HL-60 (cell line): ENCODE data around the gene PPP6R2.

Source experiments
- POLR2AphosphoS5 ChIP-seq: IDR thresholded peaks from 2 replicates; pipeline ENCODE4 v1.6.1; 2012; ENCODE audit warnings: low read depth
- SPI1 ChIP-seq: IDR thresholded peaks from 2 replicates; pipeline ENCODE4 v1.6.1; 2012; ENCODE audit warnings: low read depth, mild to moderate bottlenecking, borderline replicate concordance
- TF ChIP-seq, protein P1 (sequence below): IDR thresholded peaks from one replicate; pipeline ENCODE4 v1.5.1; 2011; ENCODE audit warnings: low read length, control low read depth, inconsistent platforms; ENCODE audit not compliant: insufficient read depth
- TF ChIP-seq, protein P2 (sequence below): IDR thresholded peaks from 2 replicates; pipeline ENCODE4 v1.6.1; 2012; ENCODE audit warnings: low read depth; ENCODE audit not compliant: insufficient replicate concordance

DNA sequence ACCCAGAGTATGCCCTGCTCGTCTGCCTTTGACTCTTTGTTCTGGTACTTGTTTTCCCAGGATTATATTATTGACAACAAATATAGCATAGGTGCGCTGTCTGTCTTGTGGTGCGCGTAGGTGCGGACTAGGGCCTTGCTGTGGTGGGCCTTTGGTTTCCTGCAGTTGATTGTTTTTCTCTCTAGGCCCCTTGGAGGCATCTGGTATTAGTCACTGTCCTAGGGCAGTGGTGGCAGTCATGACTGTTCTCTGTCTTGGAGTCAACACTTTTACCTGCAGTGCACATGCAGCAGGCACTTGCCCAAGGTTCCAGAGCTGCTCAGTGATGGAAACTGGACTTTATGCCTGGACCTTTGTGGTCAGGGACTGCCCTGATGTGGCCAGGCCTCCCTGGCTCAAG, 18.6 kb downstream of the PPP6R2 start:
- TF ChIP-seq, protein P1, sequence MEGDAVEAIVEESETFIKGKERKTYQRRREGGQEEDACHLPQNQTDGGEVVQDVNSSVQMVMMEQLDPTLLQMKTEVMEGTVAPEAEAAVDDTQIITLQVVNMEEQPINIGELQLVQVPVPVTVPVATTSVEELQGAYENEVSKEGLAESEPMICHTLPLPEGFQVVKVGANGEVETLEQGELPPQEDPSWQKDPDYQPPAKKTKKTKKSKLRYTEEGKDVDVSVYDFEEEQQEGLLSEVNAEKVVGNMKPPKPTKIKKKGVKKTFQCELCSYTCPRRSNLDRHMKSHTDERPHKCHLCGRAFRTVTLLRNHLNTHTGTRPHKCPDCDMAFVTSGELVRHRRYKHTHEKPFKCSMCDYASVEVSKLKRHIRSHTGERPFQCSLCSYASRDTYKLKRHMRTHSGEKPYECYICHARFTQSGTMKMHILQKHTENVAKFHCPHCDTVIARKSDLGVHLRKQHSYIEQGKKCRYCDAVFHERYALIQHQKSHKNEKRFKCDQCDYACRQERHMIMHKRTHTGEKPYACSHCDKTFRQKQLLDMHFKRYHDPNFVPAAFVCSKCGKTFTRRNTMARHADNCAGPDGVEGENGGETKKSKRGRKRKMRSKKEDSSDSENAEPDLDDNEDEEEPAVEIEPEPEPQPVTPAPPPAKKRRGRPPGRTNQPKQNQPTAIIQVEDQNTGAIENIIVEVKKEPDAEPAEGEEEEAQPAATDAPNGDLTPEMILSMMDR: no peak
- TF ChIP-seq POLR2AphosphoS5: no peak
- TF ChIP-seq, protein P2, sequence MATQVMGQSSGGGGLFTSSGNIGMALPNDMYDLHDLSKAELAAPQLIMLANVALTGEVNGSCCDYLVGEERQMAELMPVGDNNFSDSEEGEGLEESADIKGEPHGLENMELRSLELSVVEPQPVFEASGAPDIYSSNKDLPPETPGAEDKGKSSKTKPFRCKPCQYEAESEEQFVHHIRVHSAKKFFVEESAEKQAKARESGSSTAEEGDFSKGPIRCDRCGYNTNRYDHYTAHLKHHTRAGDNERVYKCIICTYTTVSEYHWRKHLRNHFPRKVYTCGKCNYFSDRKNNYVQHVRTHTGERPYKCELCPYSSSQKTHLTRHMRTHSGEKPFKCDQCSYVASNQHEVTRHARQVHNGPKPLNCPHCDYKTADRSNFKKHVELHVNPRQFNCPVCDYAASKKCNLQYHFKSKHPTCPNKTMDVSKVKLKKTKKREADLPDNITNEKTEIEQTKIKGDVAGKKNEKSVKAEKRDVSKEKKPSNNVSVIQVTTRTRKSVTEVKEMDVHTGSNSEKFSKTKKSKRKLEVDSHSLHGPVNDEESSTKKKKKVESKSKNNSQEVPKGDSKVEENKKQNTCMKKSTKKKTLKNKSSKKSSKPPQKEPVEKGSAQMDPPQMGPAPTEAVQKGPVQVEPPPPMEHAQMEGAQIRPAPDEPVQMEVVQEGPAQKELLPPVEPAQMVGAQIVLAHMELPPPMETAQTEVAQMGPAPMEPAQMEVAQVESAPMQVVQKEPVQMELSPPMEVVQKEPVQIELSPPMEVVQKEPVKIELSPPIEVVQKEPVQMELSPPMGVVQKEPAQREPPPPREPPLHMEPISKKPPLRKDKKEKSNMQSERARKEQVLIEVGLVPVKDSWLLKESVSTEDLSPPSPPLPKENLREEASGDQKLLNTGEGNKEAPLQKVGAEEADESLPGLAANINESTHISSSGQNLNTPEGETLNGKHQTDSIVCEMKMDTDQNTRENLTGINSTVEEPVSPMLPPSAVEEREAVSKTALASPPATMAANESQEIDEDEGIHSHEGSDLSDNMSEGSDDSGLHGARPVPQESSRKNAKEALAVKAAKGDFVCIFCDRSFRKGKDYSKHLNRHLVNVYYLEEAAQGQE: no peak
- no peak for TF ChIP-seq SPI1
